Measurements from ENCODE around the gene UGT1A1. TPM values are rescaled to one million over a fixed set of nuclear protein-coding genes. Genes with fewer than 3 reads are reported as not detected.
"Not testable (repeated sequence)": the region's sequence is repeated elsewhere in the genome, so short reads cannot be mapped to it uniquely, and the experiment has no call there.

The UGT1A1 gene
- total and polyA plus RNA-seq, 2 donors (not counting 1 experiment from before 2014, with no cell fraction given), result not detected

DNA sequence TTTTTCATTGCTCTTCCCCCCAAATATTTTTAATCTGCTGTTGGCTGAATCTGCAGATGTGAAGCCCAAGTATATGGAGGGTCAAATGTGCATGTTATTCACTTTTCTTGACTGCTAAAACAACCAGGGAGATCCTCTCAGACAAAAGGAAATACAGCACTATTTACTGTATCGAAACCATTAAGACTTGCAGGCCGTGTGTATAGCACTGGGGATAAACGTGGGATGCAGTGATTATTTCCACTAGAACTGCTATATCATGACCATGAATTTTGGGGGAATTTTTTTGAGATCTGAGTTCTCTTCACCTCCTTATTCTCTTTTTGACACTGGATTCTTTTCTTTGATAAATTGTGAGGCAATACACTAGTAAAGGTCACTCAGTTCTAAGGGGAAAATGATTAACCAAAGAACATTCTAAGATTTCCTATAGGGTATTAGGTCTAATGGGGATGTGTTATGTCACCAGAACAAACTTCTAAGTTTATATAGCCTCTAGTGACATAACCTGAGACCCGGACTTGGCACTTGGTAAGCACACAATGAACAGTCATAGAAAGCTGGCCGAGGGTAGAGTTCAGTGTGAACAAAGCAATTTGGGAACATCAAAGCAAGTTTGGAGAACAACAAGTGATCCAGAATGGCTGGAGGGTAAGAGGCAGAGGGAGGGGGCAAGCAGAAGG, 14.9 kb upstream of the UGT1A1 start:
- H3K4me2 ChIP-seq (replicated peaks; ENCODE audit: low read depth, low read length, poor library complexity, severe bottlenecking), result no peak overlapping the region
- H3K27ac ChIP-seq (ENCODE audit: low read length in 2 of 2), result no peak overlapping the region
- Mint-ChIP-seq H3K27ac (no peak overlapping the region), H3K4me1 (no peaks in the 10 kb centered on the region), H3K9me3 (ENCODE audit: insufficient read depth) (peaks cover 4% of the 10 kb centered on the region), H3K4me3 (no peak overlapping the region), H3K27me3 (peaks cover 45% of the 10 kb centered on the region)
- ChIA-PET POLR2A (no interaction called here), CTCF (no interaction called here)
- ATAC-seq (ENCODE audit: low read depth) (no peak), DNase-seq (no peak)
- H2AFZ ChIP-seq (ENCODE audit: insufficient read depth, low read depth, low read length, poor library complexity, severe bottlenecking), result no peak overlapping the region
- H3K4me1 ChIP-seq (ENCODE audit: control insufficient read depth in 2 of 2, insufficient read depth in 2 of 2, low read length in 2 of 2), result no peaks in the 10 kb centered on the region
- H3K79me2 ChIP-seq (ENCODE audit: control insufficient read depth, insufficient read depth, low read length), result no peaks in the 10 kb centered on the region
- H3K36me3 ChIP-seq (replicated peaks in 1 of 2; ENCODE audit: control extremely low read depth in 1 of 2, control insufficient read depth in 1 of 2, extremely low read depth in 1 of 2, insufficient read depth in 2 of 2, low read length in 1 of 2), result no peaks in the 10 kb centered on the region
- H3K9me3 ChIP-seq (ENCODE audit: control extremely low read depth in 1 of 3, control insufficient read depth in 2 of 3, insufficient read depth in 1 of 3, low read length in 2 of 3), result peaks cover 0 to 5% (median 0%) of the 10 kb centered on the region in 3 donors
- TF ChIP-seq EZH2 (IDR thresholded peaks at IDR 0.05; ENCODE audit: borderline replicate concordance, insufficient read depth, low read depth, low read length, poor library complexity, severe bottlenecking) (no peak), CTCF (IDR thresholded peaks at IDR 0.05) (no peak)
- peaks cover 0 to 3% (median 0%) of the 10 kb centered on the region in 4 experiments for H3K27me3 ChIP-seq (replicated peaks in 1 of 4; ENCODE audit: control extremely low read depth in 1 of 4, control insufficient read depth in 3 of 4, insufficient read depth in 4 of 4, low read length in 3 of 4)
- whole genome bisulfite sequencing (ENCODE audit: insufficient coverage), result 100% methylated on average over 2 of the region's 5 CpGs
- no peak overlapping the region for H3K4me3 ChIP-seq (ENCODE audit: control extremely low read depth in 1 of 5, extremely low read depth in 1 of 5, insufficient read depth in 1 of 5, low read depth in 2 of 5, low read length in 4 of 5)
- intact Hi-C loops (cut with micrococcal nuclease), result no loop called here
- H3K9ac ChIP-seq (ENCODE audit: low read length), result no peak overlapping the region
- H4K20me1 ChIP-seq (ENCODE audit: control insufficient read depth, insufficient read depth, low read length, poor library complexity, severe bottlenecking), result no peaks in the 10 kb centered on the region

GRCh38 chr2:233745838-233746237, 14.2 kb upstream of the UGT1A1 start:
- 77% methylated on average over 2 of the region's 2 CpGs for WGBS (ENCODE audit: insufficient coverage)
- H3K79me2 ChIP-seq (ENCODE audit: control insufficient read depth, insufficient read depth, low read length); H3K4me3 ChIP-seq (ENCODE audit: control extremely low read depth in 1 of 5, extremely low read depth in 1 of 5, insufficient read depth in 1 of 5, low read depth in 2 of 5, low read length in 4 of 5); H4K20me1 ChIP-seq (ENCODE audit: control insufficient read depth, insufficient read depth, low read length, poor library complexity, severe bottlenecking); H3K27ac Mint-ChIP-seq; H3K9ac ChIP-seq (ENCODE audit: low read length); ATAC-seq (ENCODE audit: low read depth); H3K4me1 Mint-ChIP-seq; H3K9me3 Mint-ChIP-seq (ENCODE audit: insufficient read depth); H3K27ac ChIP-seq (ENCODE audit: low read length in 2 of 2); H3K4me1 ChIP-seq (ENCODE audit: control insufficient read depth in 2 of 2, insufficient read depth in 2 of 2, low read length in 2 of 2); POLR2A ChIA-PET; DNase-seq; H3K4me2 ChIP-seq (replicated peaks; ENCODE audit: low read depth, low read length, poor library complexity, severe bottlenecking); H3K36me3 ChIP-seq (replicated peaks in 1 of 2; ENCODE audit: control extremely low read depth in 1 of 2, control insufficient read depth in 1 of 2, extremely low read depth in 1 of 2, insufficient read depth in 2 of 2, low read length in 1 of 2); intact Hi-C loops (cut with micrococcal nuclease); H3K4me3 Mint-ChIP-seq; H3K27me3 ChIP-seq (replicated peaks in 1 of 4; ENCODE audit: control extremely low read depth in 1 of 4, control insufficient read depth in 3 of 4, insufficient read depth in 4 of 4, low read length in 3 of 4); CTCF ChIA-PET; H2AFZ ChIP-seq (ENCODE audit: insufficient read depth, low read depth, low read length, poor library complexity, severe bottlenecking): not testable (repeated sequence)
- peaks cover 0 to 11% (median under 1%) of the 10 kb centered on the region in 3 donors for H3K9me3 ChIP-seq (ENCODE audit: control extremely low read depth in 1 of 3, control insufficient read depth in 2 of 3, insufficient read depth in 1 of 3, low read length in 2 of 3)
- H3K27me3 Mint-ChIP-seq, result peaks cover 43% of the 10 kb centered on the region
